ENCODE results near the gene TAF11L13. TPM values are rescaled to one million over a fixed set of nuclear protein-coding genes. Genes with fewer than 3 reads are reported as not detected.

TAF11L13 gene
- total RNA-seq, 1 donor from 2014 or later = not detected

- FAIRE-seq = no peak
- H3K9me3 Mint-ChIP-seq (ENCODE audit: unreplicated experiment) = no peaks in the 10 kb centered on the region
Measured at GRCh38 chr5:17614872-17615605, 16.8 kb upstream of the TAF11L13 start.

DNA sequence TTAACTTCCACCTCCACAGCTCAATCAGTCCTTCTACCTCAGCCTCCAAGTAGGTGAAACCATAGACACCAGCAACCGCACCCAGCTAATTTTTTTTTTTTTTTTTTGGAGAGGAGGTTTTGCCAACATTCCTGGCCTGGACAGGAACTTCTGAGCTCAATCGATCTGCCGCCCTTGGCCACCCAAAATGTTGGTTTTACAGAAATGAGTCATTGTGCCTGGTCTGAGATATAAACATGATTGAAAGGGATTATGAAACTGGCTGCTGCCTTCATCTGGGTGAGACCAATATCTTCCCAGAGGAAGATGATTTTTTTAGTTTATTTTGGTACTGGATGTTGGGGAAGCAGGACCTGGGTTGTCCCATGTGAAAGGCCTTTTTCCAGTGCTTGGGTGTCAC, 12.5 kb upstream of the TAF11L13 start:
- no peaks in the 10 kb centered on the region for H3K36me3 ChIP-seq (ENCODE audit: insufficient read depth, low read length)

More at GRCh38 chr5:17614872-17615605, 16.8 kb upstream of the TAF11L13 start:
- no peaks in the 10 kb centered on the region for H3K79me2 ChIP-seq (ENCODE audit: insufficient read depth, low read length)
- no peak overlapping the region for H3K4me2 ChIP-seq (ENCODE audit: low read length)
- Mint-ChIP-seq H3K27ac (ENCODE audit: unreplicated experiment) (no peak overlapping the region), H3K4me3 (ENCODE audit: unreplicated experiment) (no peak overlapping the region), H3K27me3 (ENCODE audit: low read depth, unreplicated experiment) (peaks cover 5% of the 10 kb centered on the region), H3K4me1 (ENCODE audit: low read depth, unreplicated experiment) (no peaks in the 10 kb centered on the region), H3K36me3 (ENCODE audit: low read depth, unreplicated experiment) (no peaks in the 10 kb centered on the region)
- no peaks in the 10 kb centered on the region for H3K36me3 ChIP-seq (ENCODE audit: insufficient read depth, low read length)
- no peak overlapping the region for H3K4me3 ChIP-seq (ENCODE audit: insufficient read depth, low read depth, low read length)
- DNase-seq (ENCODE audit: low read depth) = no peak
- H2AFZ ChIP-seq (ENCODE audit: low read depth, low read length) = no peak overlapping the region
- TF ChIP-seq, protein P1, sequence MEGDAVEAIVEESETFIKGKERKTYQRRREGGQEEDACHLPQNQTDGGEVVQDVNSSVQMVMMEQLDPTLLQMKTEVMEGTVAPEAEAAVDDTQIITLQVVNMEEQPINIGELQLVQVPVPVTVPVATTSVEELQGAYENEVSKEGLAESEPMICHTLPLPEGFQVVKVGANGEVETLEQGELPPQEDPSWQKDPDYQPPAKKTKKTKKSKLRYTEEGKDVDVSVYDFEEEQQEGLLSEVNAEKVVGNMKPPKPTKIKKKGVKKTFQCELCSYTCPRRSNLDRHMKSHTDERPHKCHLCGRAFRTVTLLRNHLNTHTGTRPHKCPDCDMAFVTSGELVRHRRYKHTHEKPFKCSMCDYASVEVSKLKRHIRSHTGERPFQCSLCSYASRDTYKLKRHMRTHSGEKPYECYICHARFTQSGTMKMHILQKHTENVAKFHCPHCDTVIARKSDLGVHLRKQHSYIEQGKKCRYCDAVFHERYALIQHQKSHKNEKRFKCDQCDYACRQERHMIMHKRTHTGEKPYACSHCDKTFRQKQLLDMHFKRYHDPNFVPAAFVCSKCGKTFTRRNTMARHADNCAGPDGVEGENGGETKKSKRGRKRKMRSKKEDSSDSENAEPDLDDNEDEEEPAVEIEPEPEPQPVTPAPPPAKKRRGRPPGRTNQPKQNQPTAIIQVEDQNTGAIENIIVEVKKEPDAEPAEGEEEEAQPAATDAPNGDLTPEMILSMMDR (IDR thresholded peaks at IDR 0.05; ENCODE audit: insufficient read depth, low read depth, low read length) = no peak
- TF ChIP-seq EZH2 (IDR thresholded peaks at IDR 0.05; ENCODE audit: insufficient read depth, low read length) = no peak
- no peak overlapping the region for H3K9ac ChIP-seq (ENCODE audit: low read length)
- no peaks in the 10 kb centered on the region for H3K4me1 ChIP-seq (ENCODE audit: insufficient read depth, low read length)
- H3K27me3 ChIP-seq (ENCODE audit: insufficient read depth, low read length) = no peaks in the 10 kb centered on the region
- H4K20me1 ChIP-seq (ENCODE audit: insufficient read depth, low read length) = no peaks in the 10 kb centered on the region
- no peaks in the 10 kb centered on the region for H3K9me3 ChIP-seq (ENCODE audit: insufficient read depth, low read depth, low read length)
- no peak overlapping the region for H3K27ac ChIP-seq (ENCODE audit: low read depth, low read length)

More for the DNA sequence above, 12.5 kb upstream of the TAF11L13 start:
- Mint-ChIP-seq H3K9me3 (ENCODE audit: unreplicated experiment) (no peaks in the 10 kb centered on the region), H3K27ac (ENCODE audit: unreplicated experiment) (no peak overlapping the region), H3K4me3 (ENCODE audit: unreplicated experiment) (no peak overlapping the region), H3K36me3 (ENCODE audit: low read depth, unreplicated experiment) (no peaks in the 10 kb centered on the region), H3K27me3 (ENCODE audit: low read depth, unreplicated experiment) (peaks cover 1% of the 10 kb centered on the region), H3K4me1 (ENCODE audit: low read depth, unreplicated experiment) (no peaks in the 10 kb centered on the region)
- no peaks in the 10 kb centered on the region for H3K9me3 ChIP-seq (ENCODE audit: insufficient read depth, low read depth, low read length)
- no peak overlapping the region for H2AFZ ChIP-seq (ENCODE audit: low read depth, low read length)
- no peak for TF ChIP-seq EZH2 (IDR thresholded peaks at IDR 0.05; ENCODE audit: insufficient read depth, low read length)
- TF ChIP-seq, protein P1 (IDR thresholded peaks at IDR 0.05; ENCODE audit: insufficient read depth, low read depth, low read length) = no peak
- H3K27me3 ChIP-seq (ENCODE audit: insufficient read depth, low read length) = no peaks in the 10 kb centered on the region
- H3K4me2 ChIP-seq (ENCODE audit: low read length) = no peak overlapping the region
- no peak for DNase-seq (ENCODE audit: low read depth)
- H4K20me1 ChIP-seq (ENCODE audit: insufficient read depth, low read length) = no peaks in the 10 kb centered on the region
- no peaks in the 10 kb centered on the region for H3K4me1 ChIP-seq (ENCODE audit: insufficient read depth, low read length)
- H3K27ac ChIP-seq (ENCODE audit: low read depth, low read length) = no peak overlapping the region
- H3K9ac ChIP-seq (ENCODE audit: low read length) = no peak overlapping the region
- no peaks in the 10 kb centered on the region for H3K79me2 ChIP-seq (ENCODE audit: insufficient read depth, low read length)
- H3K4me3 ChIP-seq (ENCODE audit: insufficient read depth, low read depth, low read length) = no peak overlapping the region
- no peak for FAIRE-seq
